ENCODE data around the gene OR9I1. TPM values are rescaled to one million over a fixed set of nuclear protein-coding genes. Genes with fewer than 3 reads are reported as not detected.

The OR9I1 gene
- not detected in 2 replicates for total RNA-seq
- total RNA-seq (2013) = not detected
- not detected in 2 replicates for polyA plus RNA-seq
- 0.07 TPM in 1 of 2 replicates, not detected in the other for polyA minus RNA-seq

GRCh38 chr11:58125469-58125868 is at the start of gene OR9I1:
Gene OR9I1, minus strand, starts transcription at chr11:58125530. Its CDS starts 6,086 bp downstream, at chr11:58119444.
- H2AFZ ChIP-seq (ENCODE audit: insufficient read depth, low read depth, low read length, poor library complexity, severe bottlenecking) = no peak within 1 kb of the TSS
- no peaks in the 10 kb centered on the region for H3K27me3 ChIP-seq (replicated peaks in 1 of 4; ENCODE audit: control extremely low read depth in 1 of 4, control insufficient read depth in 3 of 4, insufficient read depth in 4 of 4, low read length in 3 of 4)
- no peak within 1 kb of the TSS for H3K9ac ChIP-seq (ENCODE audit: low read length)
- H4K20me1 ChIP-seq (ENCODE audit: control insufficient read depth, insufficient read depth, low read length, poor library complexity, severe bottlenecking) = no peaks in the 10 kb centered on the region
- no peaks in the 10 kb centered on the region for H3K79me2 ChIP-seq (ENCODE audit: control insufficient read depth, insufficient read depth, low read length)
- ChIA-PET CTCF (no interaction called here), POLR2A (no interaction called here)
- WGBS (ENCODE audit: insufficient coverage) = 68% methylated on average over 3 of the region's 4 CpGs
- H3K4me3 ChIP-seq (ENCODE audit: control extremely low read depth in 1 of 5, extremely low read depth in 1 of 5, insufficient read depth in 1 of 5, low read depth in 2 of 5, low read length in 4 of 5) = no peak within 1 kb of the TSS
- no peak within 1 kb of the TSS for H3K27ac ChIP-seq (ENCODE audit: low read length in 2 of 2)
- Mint-ChIP-seq H3K27me3 (peaks cover 10% of the 10 kb centered on the region), H3K9me3 (ENCODE audit: insufficient read depth) (no peaks in the 10 kb centered on the region), H3K4me1 (no peaks in the 10 kb centered on the region), H3K27ac (no peak within 1 kb of the TSS), H3K4me3 (no peak within 1 kb of the TSS)
- H3K4me1 ChIP-seq (ENCODE audit: control insufficient read depth in 2 of 2, insufficient read depth in 2 of 2, low read length in 2 of 2) = no peaks in the 10 kb centered on the region
- intact Hi-C loops (cut with micrococcal nuclease) = no loop called here
- H3K36me3 ChIP-seq (replicated peaks in 1 of 2; ENCODE audit: control extremely low read depth in 1 of 2, control insufficient read depth in 1 of 2, extremely low read depth in 1 of 2, insufficient read depth in 2 of 2, low read length in 1 of 2) = no peaks in the 10 kb centered on the region
- TF ChIP-seq EZH2 (IDR thresholded peaks at IDR 0.05; ENCODE audit: borderline replicate concordance, insufficient read depth, low read depth, low read length, poor library complexity, severe bottlenecking) (no peak), CTCF (IDR thresholded peaks at IDR 0.05) (no peak)
- H3K4me2 ChIP-seq (replicated peaks; ENCODE audit: low read depth, low read length, poor library complexity, severe bottlenecking) = no peak within 1 kb of the TSS
- no peaks in the 10 kb centered on the region for H3K9me3 ChIP-seq (ENCODE audit: control extremely low read depth in 1 of 3, control insufficient read depth in 2 of 3, insufficient read depth in 1 of 3, low read length in 2 of 3)
- ATAC-seq (ENCODE audit: low read depth) (no peak), DNase-seq (no peak)

- POLR2A ChIA-PET = no interaction called here
- Mint-ChIP-seq H3K4me1 (no peaks in the 10 kb centered on the region), H3K4me3 (no peak overlapping the region), H3K27me3 (no peaks in the 10 kb centered on the region), H3K27ac (no peak overlapping the region), H3K9me3 (ENCODE audit: insufficient read depth) (no peaks in the 10 kb centered on the region)
- no peaks in the 10 kb centered on the region for H3K4me1 ChIP-seq (ENCODE audit: control insufficient read depth in 2 of 2, insufficient read depth in 2 of 2, low read length in 2 of 2)
- no peaks in the 10 kb centered on the region for H4K20me1 ChIP-seq (ENCODE audit: control insufficient read depth, insufficient read depth, low read length, poor library complexity, severe bottlenecking)
- no peaks in the 10 kb centered on the region for H3K36me3 ChIP-seq (replicated peaks in 1 of 2; ENCODE audit: control extremely low read depth in 1 of 2, control insufficient read depth in 1 of 2, extremely low read depth in 1 of 2, insufficient read depth in 2 of 2, low read length in 1 of 2)
- intact Hi-C loops (cut with micrococcal nuclease) = no loop called here
- no peak overlapping the region for H3K9ac ChIP-seq (ENCODE audit: low read length)
- H3K4me2 ChIP-seq (replicated peaks; ENCODE audit: low read depth, low read length, poor library complexity, severe bottlenecking) = no peak overlapping the region
- H2AFZ ChIP-seq (ENCODE audit: insufficient read depth, low read depth, low read length, poor library complexity, severe bottlenecking) = no peak overlapping the region
- no peak for TF ChIP-seq CTCF (IDR thresholded peaks at IDR 0.05)
- no peak for TF ChIP-seq EZH2 (IDR thresholded peaks at IDR 0.05; ENCODE audit: borderline replicate concordance, insufficient read depth, low read depth, low read length, poor library complexity, severe bottlenecking)
- H3K9me3 ChIP-seq (ENCODE audit: control extremely low read depth in 1 of 3, control insufficient read depth in 2 of 3, insufficient read depth in 1 of 3, low read length in 2 of 3) = no peaks in the 10 kb centered on the region
- ATAC-seq (ENCODE audit: low read depth) (no peak), DNase-seq (no peak)
- 67% methylated on average over 1 of the region's 7 CpGs for WGBS (ENCODE audit: insufficient coverage)
- CTCF ChIA-PET = no interaction called here
- no peak overlapping the region for H3K4me3 ChIP-seq (ENCODE audit: control extremely low read depth in 1 of 5, extremely low read depth in 1 of 5, insufficient read depth in 1 of 5, low read depth in 2 of 5, low read length in 4 of 5)
- no peak overlapping the region for H3K27ac ChIP-seq (ENCODE audit: low read length in 2 of 2)
- no peaks in the 10 kb centered on the region for H3K27me3 ChIP-seq (replicated peaks in 1 of 4; ENCODE audit: control extremely low read depth in 1 of 4, control insufficient read depth in 3 of 4, insufficient read depth in 4 of 4, low read length in 3 of 4)
- no peaks in the 10 kb centered on the region for H3K79me2 ChIP-seq (ENCODE audit: control insufficient read depth, insufficient read depth, low read length)
These were observed 40.3 kb upstream of the OR9I1 start for GRCh38 chr11:58165504-58166106.
